Measurements from ENCODE around the gene CARNS1. TPM values are rescaled to one million over a fixed set of nuclear protein-coding genes. Genes with fewer than 3 reads are reported as not detected.
A peak's percentile ranks its signal among the peaks of the same experiment; 100 is the strongest.
"Not testable (repeated sequence)": the region's sequence is repeated elsewhere in the genome, so short reads cannot be mapped to it uniquely, and the experiment has no call there.

CARNS1 gene
- total RNA-seq, 1 experiment from 2014 or later = not detected

DNA sequence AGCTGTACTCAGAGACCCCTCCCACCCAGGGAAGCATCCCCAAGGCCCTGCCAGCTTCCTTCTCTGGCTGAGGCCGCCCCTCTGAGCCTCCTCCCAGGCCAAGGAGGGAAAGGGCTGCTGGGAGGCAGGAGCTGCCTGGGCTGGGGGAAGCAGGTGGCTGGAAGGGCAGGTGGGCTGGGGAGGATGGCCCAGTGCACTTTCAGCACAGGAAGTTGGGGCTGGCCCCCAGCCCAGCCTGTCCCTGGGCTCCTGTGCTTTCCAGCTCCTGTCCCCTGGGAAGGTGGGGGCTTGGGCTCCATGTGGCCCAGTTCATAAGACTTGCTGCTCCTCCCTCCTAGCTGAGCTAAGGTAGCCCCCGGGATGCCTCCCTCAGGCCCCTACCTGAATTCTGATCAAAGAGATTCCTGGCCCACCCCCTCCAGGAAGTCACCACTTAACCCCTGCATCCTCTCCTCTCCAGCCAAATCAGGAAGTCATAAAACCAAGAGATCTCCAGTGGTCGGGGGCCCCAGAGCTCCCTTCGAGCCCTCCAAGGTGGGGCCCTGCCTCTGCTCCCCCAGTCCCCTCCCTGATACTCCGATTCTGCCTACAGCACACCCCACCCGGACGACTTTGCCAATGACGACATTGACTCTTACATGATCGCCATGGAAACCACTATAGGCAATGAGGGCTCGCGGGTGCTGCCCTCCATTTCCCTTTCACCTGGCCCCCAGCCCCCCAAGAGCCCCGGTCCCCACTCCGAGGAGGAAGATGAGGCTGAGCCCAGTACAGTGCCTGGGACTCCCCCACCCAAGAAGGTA is 18.7 kb upstream of the CARNS1 start:
- no peak for DNase-seq (ENCODE audit: low spot score)

GRCh38 chr11:67397536-67397935 is 17.9 kb upstream of the CARNS1 start:
- no peak for DNase-seq (ENCODE audit: low spot score)

- no peak for DNase-seq (ENCODE audit: low spot score)
These were observed 17.4 kb upstream of the CARNS1 start for GRCh38 chr11:67397986-67398660.

DNA sequence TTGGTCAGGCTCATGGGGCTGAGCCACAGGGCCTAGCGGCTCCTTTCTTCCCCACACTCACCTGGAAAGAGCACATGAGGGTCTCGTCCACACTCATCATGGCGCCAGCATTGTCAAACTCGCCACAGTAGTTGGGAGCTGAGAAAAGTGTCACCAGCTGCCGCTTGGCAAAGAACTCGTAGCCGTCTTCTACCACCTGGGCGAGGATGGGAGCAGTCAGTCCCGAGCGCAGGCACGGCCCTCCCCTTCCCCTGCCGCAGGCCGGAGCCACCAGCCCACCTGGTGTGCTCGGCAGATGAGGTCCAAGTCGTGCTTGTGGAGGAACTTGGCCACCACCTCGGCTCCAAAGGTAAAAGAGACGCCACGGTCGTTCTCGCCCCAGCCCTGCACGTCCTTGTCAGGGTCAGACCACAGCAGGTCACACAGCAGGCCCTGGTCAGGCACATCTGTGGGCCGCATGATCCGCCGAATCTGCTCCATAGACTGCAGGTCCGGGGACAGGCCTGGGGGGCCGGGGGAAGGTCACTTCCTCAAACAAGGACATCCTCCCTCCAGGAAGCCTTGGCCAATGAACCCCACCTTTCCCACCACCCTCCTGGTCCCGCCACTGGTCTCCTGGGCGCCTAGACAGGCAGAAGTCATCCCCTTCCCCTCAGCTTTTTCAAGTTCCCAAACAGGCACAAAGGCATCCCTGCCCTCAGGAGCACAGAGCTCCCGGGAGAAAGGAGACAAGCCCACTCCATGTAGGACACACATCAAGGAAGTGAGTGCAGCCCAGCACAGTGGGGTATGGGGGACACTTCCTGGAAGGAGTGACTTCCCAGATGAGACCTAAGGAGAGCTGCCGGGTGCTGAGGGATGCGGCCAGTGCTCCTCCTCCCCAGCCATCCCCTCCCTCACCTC is 16.6 kb upstream of the CARNS1 start:
- no peak for DNase-seq (ENCODE audit: low spot score)

DNA sequence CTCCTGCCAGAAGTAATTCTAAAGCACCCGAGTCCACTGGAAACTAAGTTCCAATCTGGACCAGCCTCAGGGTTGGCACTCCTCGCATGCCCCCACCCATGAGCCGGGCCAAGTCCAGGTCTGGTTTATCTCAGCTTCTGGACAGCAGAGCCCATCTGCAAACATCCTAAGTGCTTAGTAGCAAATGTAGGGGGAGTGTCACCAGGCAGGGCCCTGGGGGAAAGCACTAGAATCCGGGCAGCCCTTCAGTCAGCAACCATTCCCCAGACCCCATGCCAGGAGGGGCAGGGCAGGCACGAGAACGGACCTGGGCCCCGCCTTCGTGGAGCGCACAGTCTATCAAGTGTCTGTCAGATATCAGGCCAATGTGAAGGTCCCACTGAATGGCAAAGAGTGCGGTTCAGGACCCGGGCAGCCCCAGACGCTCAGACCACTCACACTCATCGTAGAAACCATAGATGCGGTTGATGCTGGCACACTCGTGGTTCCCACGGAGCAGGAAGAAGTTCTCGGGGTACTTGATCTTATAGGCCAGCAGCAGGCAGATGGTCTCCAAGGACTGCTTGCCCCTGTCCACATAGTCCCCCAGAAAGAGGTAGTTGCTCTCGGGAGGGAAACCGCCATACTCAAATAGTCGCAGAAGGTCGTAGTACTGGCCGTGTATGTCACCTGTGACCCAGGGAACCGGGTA is 15.1 kb upstream of the CARNS1 start:
- DNase-seq (ENCODE audit: low spot score) = no peak

DNA sequence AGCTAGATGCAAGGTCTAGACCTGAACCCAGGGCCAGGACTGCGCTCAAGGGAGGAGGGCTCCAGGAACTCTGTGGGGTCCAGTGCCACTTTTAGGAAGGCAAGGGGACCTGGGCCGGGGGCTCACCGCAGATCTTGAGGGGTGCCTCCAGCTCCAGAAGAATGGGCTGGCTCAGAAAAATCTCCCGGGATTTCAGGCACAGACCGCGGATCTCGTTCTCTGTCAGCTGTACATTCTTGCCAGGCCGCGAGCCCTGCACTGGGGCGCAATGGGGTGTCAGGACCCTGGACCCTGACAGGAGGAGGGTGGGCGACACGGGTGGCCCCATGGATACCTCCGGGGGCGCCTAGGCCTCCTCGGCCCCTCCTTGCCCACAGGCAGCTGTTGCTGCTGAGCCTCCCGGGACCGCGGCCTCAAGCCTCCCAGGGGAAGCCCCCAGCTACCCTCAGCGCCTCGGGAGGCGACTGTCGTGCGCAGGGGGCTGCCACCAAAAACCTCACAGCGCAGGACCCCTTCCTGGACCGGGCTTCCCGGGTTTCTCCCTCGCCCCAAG is 14.5 kb upstream of the CARNS1 start:
- no peak for DNase-seq (ENCODE audit: low spot score)

- DNase-seq (ENCODE audit: low spot score) = peak; percentile 69
These were observed 13.8 kb upstream of the CARNS1 start, which contains the start of gene PPP1CA for GRCh38 chr11:67401495-67402191. TSS of gene PPP1CA (minus strand) at chr11:67401858. CDS start at chr11:67401782, 76 bp downstream.

DNA sequence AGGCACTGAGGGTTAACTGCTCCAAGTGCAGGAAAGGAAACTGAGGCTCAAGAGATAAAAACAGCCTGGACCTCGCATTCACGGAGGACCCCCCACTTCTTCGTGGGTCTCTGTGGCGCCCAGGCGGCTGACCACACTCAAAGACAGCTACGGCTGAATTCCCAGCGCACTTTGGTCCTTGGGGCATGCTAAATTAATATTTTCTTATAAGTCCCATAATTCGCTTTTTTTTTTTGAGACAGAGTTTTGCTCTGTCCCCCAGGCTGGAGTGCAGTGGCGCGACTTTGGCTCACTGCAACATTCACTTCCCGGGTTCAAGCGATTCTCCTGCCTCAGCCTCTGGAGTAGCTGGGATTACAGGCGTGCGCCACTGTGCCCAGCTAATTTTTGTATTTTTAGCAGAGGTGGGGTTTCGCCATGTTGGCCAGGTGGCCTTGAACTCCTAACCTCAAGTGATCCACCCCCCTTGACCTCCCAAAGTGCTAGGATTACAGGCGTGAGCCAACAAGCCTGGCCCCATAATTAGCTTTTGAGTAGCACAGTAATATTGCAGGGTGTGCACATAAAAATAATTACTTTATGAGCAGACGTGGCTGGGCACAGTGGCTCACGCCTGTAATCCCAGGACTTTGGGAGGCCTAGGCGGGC is 13.2 kb upstream of the CARNS1 start:
- not testable (repeated sequence) for DNase-seq (ENCODE audit: low spot score)

DNA sequence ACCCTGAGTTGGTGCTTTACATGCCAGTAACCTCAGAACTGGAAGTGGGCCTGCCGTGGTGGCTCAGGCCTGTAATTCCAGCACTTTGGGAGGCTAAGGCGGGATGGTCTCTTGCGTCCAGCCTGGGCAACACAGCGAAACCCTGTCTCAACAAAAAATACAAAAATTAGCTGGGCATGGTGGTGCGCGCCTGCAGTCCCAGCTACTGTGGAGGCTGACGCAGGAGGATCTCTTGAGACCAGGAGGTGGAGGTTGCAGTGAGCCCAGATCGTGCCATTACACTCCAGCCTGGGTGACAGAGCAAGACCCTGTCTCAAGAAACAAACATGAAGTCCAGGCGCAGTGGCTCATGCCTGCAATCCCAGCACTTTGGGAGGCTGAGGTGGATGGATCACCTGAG is 12.4 kb upstream of the CARNS1 start:
- not testable (repeated sequence) for DNase-seq (ENCODE audit: low spot score)

DNA sequence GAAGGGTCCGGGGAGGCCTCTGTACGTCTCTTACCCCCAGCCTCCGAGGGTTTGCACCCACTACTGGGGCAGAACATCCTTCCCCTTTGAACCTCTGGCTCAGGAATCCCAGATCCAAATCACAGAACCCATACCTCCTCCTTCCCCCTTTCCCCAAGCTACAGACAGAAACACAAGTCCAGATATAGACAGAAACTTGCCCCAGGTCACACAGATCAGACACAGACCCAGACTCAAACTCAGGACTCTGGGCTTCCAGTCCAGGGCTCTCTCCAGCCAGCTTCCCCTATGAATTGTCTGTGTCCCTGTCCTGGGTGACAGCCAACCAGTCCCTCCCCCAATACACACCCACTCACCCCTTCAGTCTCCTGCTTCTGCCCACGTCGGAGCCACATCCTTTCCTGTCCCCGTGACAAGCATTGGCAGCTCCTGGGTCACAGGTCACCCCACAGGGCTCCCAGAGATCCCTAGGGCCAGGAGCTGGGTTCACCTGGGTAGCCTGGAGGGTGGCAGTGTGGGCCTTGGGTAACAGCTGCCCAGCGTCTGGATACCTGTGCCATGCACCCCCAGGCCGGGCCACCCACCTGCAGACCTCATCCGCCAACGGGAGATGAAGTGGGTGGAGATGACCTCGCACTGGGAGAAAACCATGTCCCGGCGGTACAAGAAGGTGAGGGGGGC is 10.8 kb upstream of the CARNS1 start:
- DNase-seq (ENCODE audit: low spot score) = no peak

GRCh38 chr11:67405196-67405567 is 10.3 kb upstream of the CARNS1 start:
- DNase-seq (ENCODE audit: low spot score) = no peak

GRCh38 chr11:67405688-67406339 is 9.7 kb upstream of the CARNS1 start:
- DNase-seq (ENCODE audit: low spot score) = no peak

DNA sequence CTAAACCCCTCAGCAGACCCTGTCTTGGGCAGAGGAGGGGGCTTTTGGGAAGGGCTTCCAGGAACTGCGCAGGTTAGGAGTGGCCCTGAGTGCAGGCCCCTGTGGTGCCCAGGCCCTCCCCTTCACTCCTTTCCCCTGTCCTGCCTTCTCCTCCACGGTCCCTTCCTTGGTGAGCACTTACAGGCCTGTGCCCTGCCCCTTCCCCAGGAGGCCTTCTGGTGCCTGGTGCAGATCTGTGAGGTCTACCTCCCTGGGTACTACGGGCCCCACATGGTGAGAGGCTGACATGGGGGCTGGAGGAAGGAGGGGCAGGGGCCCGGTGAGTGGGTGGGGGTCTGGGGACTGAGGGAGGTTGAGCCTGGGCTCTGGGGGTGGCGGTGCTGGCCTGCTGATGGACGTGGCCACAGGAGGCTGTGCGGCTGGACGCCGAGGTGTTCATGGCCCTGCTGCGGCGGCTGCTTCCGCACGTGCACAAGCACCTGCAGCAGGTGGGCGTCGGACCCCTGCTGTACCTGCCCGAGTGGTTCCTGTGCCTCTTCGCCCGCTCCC is 9.0 kb upstream of the CARNS1 start:
- DNase-seq (ENCODE audit: low spot score) = no peak

DNA sequence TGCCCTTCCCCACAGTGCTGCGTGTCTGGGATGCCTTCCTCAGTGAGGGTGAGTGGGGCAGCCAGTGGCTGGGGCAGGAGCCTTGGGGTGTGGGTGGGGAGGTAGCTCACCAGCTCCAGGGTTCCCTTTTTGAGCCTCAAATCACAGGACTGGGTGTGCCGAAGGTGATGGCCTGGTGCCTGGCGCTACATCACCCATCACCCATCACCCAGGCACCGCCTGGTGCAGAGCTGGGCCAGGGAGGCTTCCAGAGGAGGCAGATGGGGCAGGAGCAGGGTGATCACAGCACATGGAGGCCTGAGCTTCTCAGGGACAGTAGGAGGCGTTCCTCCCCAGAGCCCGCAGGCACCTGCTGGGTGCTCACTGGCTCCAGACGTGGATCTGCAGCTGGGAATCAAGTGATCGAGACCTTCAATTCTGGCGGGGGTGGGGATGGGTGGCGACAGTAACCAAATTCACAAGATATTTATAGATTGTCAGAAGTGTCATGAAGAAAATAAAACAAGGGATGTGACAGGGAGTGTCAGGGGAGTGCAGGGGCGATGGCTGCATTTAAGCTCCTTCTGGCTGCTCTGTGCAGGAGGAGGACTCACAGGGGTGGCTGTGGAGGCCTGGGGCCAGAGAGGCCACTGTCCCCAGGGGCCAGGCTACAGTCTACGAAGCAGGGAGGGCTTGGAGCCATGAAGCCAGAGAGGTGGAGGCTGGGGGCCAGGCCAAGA is 8.3 kb upstream of the CARNS1 start:
- DNase-seq (ENCODE audit: low spot score) = no peak

- DNase-seq (ENCODE audit: low spot score) = no peak
These were observed 7.8 kb upstream of the CARNS1 start for GRCh38 chr11:67407688-67408163.

- no peak for DNase-seq (ENCODE audit: low spot score)
These were observed 6.9 kb upstream of the CARNS1 start for GRCh38 chr11:67408437-67409200.

DNA sequence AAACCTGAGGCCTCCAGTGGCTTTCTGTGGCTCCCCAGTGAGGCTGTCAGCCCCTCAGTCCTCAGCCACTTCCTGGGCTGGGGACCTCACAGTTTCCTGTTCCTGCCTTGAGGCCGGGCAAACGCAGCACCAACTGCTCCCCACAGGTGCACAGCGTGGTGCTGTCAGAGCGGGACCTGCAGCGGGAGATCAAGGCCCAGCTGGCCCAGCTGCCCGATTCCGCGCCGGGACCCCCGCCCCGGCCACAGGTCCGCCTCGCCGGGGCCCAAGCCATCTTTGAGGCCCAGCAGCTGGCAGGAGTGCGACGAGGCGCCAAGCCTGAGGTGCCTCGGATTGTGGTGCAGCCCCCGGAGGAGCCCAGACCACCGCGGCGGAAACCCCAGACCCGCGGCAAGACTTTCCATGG is 6.2 kb upstream of the CARNS1 start:
- no peak for DNase-seq (ENCODE audit: low spot score)
